Astrocyte of the hippocampus (primary cell): ENCODE measurements around the gene VSX1.

Source experiments
- DNase-seq: peaks from one replicate; pipeline ENCODE4 v3.0.0; 2011; ENCODE audit warnings: low read depth, low spot score

The VSX1 gene

DNA sequence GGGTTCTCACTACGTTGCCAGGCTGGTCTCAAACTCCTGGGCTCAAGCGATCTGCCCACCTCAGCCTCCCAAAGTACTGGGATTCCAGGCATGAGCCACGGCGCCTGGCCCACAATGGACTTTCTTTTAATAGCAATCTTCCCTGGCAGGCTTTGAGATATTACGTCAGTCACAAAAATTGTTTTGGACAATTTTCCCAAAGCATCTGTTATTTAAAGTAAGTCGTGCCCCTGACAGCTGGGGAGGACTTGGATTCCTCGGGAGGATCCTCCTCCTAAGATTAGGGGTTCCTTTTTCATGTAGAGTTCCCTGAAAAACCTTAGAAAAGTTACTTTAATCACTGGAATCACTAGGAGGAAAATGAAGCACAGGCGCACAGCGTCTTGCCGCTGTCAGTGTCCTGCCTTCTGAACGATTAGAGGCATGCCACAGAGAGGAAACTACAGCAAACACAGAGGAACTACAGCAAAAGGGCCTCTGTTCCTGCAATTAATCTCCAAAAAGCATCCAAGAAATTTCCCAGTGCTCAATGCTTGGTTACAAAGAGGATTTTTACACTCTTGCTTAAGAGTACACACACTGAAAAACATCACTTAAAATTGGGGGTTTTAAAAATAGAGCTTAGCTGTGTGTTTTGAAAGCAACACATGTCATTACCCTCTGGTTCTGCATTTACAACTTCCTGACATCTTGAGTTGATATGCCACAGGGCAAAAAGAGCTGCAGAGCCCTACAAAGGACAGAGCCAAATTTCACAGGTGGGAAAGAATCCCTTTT is 28.5 kb downstream of the VSX1 start:
- DNase-seq = no peak

DNA sequence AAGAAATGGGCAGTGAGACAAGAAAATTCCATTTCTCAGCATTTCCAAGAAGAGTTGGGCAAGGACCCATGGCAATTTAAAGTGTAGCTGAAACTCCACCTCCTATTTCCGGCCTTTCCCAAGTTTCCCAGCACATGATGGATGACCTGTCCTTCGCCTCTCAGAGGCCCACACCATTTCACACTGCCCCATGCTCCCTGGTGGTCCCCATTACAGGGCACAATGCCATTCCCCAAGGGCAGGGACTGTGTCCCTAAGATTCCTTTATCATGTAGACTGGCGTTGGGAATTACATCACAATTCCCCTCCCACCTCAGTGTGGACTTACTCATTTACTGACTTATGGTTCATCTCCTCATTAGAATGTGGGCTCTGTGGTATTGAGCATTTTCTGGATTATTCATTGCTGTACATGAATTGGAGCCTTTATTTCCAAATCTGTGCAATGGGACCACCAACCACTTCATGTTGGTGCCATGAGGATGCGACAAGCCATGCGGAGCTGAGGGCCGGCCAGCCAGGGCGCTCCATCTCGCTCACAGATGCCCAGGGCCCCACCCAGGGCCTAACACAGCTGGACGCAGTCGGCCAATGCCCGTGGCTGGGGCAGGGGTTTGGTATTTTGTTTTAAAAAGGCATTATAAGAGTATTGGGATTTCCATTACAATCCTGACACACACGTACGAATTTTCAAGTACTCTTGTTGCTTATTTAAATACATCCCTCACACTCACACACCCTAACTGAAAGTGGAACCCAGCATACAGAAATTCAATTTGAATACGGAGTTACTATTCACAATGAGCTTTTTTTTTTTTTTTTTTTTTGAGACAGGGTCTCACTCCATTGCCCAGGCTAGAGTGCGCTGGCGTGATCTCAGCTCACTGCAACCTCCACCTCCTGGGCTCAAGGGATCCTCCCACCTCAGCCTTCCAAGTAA is 29.4 kb downstream of the VSX1 start:
- DNase-seq = no peak

DNA sequence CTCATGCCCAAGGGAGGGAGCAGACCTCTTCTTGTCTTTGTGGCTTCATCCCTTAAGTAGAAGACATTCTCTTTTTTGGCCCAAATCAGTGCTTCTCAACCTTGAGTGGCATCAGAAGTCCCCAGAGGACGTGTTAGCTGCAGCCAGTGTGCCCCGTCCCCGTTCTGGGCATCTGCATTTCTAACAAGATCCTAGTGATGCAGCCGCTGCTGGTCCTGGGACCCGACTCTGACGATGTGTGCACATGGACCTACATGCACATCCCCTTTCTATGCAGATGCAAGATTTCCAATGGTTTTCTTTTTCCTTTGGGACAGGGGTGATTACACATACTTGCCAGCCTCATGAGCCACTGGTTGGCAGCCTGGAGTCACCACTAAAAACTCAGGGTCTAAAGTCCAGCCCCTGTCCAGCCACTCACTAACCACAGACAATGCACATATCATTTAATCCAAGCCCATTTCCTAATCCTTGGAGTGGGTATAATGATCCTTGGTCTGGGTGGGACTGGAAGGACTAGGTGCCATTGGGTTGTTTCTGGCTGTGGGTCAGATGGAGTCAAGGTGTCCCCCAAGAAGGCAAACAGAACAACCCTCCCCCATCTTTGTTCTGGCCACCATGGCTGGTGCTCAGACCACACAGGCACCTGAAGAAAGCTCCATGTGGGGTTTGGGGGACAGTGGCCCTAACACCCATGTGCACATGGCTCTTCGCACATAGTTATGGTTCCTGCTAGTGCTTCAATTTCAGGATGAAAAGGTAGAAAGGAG is 30.4 kb downstream of the VSX1 start:
- no peak for DNase-seq

DNA sequence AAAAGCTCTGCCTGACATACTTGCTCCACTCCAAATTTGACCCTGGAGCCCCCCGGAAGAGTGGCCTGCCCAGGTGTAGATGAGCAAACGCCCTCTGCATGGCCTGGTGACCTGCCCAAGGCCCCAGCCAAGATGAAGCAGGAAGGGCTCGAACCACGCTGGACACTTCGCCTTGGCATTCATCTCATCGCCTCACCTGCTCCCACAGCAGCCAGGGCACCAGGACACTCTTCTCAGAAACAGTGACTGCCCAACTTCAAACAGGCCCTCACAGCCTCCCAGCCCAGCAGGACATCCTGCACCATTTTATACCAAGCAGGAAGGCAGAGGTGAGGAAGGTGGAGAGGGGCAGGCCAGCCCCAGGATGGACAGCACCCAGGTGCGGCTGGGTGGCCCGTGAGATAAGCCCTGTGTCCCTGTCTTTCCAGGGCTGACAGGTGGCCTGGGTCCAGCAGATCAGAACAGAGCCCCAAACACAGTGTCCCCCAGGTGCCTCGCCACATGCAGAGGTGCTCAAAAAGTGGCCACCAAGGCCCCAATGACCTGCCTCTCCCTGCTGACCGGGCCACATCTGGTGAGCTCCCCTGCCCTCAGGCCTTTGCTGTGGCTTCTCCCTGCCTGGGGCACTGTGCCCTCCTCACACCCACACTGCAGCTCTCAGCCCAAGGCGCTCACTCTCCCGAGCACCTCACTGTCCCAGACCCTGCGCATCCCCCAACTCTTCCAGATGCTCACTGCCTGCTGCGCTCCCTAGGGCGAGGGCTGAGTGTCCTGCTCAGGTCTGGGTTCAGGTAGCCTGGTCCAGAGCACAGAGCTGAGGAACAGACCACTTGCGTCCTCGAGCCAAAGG is 31.2 kb downstream of the VSX1 start:
- no peak for DNase-seq

DNA sequence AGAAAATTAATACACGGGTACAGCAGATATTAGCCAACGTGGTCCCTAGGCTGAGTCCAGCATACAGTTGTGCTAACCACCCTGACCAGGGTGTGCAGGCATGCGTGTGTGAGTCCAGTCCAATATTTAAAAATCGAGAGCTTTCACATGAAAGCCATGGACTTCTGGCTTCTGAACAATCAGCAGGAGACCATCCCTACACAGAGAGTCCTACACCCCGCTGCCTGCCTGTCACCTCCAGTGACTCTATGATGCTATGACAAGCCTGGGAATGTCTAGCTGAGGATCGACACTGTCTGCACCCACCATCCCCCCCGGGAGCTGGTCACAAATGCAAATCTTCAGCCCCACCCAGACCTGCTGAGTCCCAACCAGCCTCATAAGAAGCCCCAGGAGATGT is 31.9 kb downstream of the VSX1 start:
- no peak for DNase-seq

DNA sequence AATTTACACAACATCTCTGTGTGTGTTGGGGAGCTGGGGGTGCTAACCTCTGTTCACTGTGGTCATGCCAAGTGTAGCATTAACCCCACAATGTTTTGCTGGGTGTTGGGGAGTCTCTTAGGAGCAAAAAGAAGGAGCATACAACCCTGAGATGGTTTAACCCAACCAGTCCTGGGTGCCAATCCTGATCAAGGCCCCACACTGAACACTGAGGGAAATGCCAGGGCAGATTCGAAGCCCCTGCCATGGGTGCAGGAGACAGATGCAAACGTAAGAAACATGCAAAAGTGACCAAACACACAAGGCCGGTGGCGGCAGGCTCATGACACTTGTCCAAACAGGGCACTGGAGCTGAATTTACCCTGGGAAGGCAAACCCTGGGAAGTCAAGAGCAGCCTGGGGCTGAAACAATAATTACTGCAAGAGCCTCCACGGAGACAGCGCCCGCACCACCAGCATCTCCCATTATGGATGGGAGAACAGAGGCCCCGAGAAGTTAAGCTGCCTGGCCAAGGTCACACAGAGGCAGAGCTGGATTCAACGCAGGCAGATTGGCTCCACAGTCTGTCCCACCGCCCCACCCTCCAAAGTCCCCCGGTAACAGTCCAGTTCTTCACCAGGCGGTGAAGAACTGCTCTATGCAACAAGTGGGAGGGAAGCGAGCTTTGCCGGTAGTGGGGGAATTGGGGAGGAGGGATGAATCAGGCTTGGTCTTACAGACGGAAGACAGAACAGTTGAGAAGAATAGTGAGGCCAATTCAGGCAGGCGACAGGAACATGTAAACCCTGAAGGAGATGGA is 32.5 kb downstream of the VSX1 start:
- DNase-seq = no peak

DNA sequence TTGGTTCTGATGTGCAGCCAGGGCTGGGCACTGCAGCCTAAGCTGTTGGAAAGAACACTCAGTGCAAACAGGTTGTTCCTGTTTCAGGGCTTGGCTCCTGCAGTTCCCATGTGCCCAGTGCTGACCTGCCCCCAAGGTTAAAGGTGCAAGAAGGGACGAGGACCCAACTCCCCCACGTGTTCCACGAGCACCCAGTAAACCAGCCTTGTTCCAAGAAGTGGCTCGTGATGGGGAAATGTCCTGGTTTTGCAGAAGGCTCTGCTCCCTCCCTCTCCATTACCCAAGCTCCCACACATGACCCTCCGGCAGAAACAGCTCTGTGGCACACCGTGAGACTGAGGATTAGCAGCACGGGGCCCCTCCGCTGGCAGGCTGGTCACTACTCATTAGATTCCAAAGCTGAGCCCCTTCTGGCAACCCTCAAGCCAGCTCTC is 33.4 kb downstream of the VSX1 start:
- no peak for DNase-seq

DNA sequence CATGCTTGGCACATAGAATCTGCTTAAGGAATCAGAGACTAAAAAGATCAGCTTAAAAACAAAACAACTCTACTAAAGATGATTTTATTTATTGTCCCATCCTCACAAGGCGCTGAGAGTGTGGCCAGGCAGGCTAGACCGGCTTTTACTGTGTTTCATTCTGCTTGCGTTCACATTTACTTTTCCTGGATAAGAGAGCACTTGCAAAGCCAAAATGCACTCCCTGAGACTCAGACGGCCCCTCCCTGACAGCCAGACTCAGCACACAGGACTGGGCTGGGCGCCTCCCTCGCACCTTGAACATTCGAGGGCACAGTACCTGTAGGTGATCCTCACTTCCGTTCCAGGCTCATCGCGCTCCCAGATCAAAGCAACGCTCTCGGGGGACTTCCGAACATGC is 34.2 kb downstream of the VSX1 start:
- no peak for DNase-seq

DNA sequence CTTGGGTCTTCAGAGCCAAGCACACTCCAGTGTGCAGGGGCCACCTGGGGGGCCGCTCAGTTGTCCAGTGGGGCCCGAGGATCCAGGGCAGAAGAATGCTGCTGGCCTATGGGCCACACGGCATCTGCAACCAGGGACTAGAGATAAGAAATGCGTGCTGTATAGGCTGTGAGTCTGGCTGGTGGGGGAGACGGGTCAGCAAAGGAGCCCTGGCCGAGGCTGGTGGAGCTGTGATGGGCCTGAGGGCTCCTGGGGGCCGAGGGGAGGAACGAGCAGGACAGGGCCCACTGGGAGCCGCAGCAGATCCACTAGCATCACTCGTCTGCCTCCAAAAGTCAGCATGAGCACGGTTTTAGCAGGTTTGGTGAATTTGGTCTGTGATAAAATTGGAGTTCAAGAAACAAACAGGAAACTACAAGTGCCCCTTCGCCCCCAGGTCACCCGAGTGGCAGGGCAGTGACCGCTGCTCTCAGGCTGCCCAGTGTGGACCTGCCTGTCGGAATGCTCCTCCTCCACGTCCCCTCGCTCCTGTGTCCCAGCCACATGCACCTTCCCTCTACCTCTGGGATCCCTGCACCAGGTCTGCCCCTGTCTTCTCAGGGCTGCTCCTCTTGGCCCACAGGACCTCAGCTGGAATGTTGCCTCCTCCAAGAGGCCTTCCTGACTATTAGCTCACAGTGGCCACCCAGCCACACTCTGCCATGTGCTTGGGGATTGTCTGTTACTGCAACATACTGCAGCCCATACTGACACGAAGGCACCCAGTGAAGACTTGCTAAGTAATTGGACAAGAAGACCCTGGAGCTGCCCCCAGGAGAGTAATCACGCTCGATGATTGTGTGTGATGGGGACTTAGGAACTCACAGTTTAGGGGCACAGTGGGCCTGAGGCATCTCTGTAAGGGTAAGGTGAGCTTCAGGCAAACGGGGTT is 34.9 kb downstream of the VSX1 start:
- no peak for DNase-seq

DNA sequence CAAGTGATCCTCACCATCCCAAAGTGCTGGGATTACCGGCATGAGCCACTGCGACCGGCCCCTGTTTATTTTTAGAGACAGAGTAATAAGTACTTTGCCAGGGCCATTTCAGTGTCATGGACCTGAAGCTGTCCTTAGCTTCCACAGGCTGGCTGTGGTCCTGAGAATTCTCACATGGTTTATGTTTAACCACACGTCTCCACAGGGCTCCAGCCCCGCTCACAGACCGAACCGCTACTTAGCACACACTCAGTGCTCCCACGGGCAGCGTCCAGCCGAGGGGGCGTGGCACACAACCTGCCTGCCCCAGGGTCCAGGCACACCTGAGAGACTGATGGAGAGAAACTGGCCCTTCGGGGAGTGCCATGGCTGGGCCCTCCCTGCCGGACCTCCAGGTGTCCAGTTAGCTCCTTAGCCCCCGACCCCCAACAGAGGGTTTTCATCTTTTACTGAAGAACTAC is 35.7 kb downstream of the VSX1 start:
- no peak for DNase-seq

DNA sequence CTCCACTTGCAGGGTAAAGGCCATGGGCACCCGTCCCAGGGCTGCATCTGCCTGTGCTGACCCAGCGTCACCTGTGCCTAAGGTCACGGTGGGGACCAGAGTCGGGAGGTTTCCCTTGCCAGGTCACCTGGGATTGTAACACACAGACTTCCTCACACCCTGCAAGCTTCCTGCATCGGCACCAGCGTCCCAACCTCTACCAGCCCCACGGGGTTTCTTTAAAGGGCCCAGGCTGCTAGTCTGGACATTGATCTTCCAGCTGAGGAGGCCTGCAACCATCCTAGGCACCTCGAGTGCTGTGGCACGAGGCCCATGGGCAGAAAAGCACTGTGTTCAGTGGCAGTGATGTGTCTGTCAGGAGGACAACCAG is 36.6 kb downstream of the VSX1 start:
- DNase-seq = no peak

DNA sequence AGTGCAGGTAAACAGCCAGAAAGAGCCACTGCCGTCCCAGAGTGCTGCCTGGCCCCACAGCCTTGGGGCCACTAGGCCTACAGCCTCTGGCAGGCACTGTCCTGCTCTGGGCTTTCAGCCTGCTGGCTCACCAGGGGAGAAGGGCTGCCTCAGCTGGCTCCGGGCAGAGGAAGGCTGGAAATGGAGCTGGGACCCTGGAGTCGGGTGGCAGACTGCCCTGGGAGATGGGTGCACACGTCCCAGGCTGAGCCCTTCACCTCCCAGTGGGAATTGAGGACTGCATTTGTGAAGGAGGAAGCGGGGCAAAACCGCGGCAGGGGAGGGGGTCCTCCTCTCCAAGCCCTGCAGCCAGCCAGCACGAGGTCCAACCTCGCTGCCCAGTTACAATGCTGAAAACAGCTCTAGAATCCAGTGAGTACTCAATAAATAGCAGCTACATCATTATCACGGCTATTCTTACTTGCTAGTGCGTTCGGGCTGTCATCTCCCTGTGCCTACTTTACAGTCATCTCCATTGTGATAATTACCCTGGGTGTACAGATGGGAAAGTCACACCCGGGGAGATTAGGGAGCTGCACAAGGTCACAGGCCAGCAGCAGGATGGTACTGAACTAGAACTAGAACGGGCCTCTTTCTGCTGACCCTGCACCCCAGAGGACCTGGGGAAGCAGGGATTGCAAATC is 37.1 kb downstream of the VSX1 start:
- no peak for DNase-seq

DNA sequence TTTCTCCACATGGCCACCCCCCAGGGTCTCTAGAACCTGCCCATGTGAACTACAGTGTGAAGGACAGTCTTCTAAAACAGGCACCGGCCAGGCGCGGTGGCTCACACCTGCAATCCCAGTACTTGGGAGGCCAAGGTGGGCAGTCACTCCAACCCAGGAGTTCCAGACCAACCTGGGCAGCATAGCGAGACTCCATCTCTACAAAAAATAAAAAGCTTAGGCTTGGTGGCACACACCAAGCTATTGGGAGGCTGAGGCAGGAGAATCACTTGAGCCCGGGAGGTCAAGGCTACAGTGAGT is 37.7 kb downstream of the VSX1 start:
- no peak for DNase-seq

DNA sequence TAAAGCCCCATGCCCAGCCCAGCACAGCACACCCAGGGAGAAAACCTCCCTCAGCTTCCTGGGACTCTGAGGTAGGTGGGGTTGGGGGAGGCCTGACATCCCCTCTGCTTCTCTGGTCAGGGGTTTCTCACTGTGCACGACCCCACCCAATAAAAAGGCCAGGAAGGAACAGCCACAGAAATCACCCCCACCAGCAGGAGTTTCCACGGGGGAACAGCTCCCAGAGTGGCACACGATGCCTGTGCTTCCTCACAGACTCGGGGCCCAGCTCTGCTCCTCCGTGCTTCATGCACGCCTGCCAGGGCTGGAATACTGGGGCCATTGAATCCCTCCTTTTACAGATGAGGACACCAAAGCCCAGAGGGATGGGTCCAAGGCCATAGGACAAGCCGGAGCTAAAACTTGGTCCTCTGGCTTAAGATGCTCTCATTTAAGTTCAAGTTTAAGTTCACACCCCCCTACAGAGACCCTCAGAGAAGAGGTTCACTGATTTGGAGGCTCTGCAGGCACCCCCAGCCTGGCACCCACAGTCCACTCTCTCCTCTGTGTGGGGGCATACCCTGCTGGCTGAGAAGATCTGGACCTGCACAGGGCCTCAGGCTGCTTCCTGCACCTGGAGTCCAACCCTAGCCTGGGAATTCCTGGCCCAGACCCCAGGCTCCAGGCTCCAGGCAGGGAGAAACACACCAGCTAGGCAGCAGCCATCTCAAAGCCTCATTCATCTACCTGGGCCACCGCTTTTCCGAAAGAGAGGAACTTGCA is 38.3 kb downstream of the VSX1 start:
- DNase-seq = no peak

DNA sequence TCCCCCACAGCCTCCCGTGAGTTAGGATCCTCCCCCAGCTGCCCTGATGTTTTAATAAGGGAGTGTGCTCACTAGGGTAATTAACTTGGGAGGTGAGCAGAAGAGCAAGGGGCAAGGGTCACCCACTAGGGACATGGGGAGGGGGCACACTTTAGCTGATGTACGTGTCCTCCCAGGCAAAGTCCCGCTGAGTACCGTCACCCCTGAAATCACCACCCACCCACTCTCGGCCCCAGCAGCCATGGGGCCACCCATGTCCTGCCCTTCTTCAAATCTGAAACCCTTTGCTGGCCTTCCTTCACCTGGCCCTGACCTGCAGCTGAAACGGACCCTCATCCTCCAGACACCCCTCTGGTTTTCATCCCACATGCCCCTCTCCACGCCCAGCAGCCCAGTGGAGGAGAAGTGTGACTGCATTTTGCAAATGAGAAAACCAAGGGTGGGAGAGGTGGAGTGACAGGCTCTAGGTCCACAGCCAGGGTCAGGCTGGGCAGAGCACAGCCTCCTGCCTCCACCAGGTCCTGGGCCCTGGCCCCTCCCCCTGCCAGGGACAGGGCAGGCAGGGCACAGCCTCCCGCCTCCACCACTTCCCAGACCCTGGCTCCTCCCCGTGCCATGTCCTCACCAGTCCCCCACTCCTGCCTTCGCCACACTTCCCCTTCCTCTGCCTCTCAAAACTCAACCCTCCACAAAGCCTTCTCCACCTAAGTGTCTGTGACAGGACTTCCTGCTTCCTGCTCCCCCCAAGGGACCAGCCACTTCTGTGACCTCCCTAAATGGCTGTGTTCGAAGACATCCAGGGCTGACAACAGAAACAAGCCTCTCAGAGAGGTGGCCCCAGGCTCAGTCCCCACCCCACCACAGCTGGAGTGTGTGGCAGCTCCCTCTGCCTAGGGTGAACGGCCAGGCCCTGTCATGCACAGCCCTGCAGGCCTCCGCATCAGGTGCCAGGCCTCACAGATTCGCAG is 39.1 kb downstream of the VSX1 start:
- no peak for DNase-seq

DNA sequence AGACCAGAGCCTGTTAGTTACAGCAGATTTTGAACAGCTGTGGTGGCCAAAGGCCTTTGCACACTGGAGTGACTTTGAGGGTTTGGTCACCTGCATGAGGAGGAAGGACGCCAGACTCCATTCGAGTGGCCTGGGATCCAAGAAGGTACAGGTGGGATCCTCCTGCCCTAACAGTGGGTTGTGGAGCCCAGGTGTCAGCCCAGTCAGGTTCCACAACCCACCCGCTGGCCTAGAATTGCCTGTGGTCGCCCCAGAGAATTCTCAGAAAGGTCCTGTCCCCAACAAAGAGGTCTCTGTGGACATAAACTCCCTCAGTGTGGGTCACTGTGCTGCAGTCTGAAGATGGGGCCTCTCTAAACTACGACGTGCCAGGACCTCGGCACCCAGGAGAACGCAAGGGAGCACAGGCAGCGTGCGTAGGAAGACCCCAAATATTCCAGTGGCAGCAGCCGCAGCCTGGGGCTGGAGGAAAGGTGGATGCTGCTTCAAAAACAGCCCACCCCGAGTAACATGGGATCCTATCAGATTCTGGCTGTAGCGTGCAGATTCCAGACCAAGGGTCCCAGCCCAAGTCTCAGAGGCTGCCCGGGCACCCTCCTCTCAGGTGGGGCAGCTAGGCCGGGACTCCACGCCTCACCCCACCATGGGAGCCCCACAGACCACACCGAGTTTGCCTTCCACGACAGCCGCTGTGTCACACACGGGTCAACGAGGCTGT is 40.0 kb downstream of the VSX1 start:
- DNase-seq = no peak
